Measurements from ENCODE around the gene GNAT1.

GNAT1 gene

GRCh38 chr3:50203809-50204803 lies 12.7 kb downstream of the GNAT1 start:
- peaks cover 24% of the 10 kb centered on the region for H3K4me1 Mint-ChIP-seq
- H3K36me3 Mint-ChIP-seq (ENCODE audit: low read depth) = no peaks in the 10 kb centered on the region
- H3K27me3 Mint-ChIP-seq (ENCODE audit: low read depth) = peaks cover 45% of the 10 kb centered on the region
- no peaks in the 10 kb centered on the region for H3K9me3 Mint-ChIP-seq
- peak overlapping the region; percentile 30 to 65 (median 55) for H3K4me3 Mint-ChIP-seq
- H3K27ac Mint-ChIP-seq = no peak overlapping the region
- TF ChIP-seq CTCF (IDR thresholded peaks at IDR 0.05; ENCODE audit: unreplicated experiment in 3 of 3) = no peak

GRCh38 chr3:50204804-50205412 lies 13.5 kb downstream of the GNAT1 start, which contains the start of gene SLC38A3:
TSS of gene SLC38A3 (plus strand) at chr3:50205271. CDS start at chr3:50214200, 8,929 bp downstream.
- Mint-ChIP-seq H3K9me3 (no peaks in the 10 kb centered on the region), H3K27me3 (ENCODE audit: low read depth) (peaks cover 45% of the 10 kb centered on the region), H3K36me3 (ENCODE audit: low read depth) (no peaks in the 10 kb centered on the region), H3K4me1 (peaks cover 24% of the 10 kb centered on the region), H3K27ac (no peak within 1 kb of the TSS), H3K4me3 (peak within 1 kb of the TSS; percentile 58 to 78 (median 71))
- TF ChIP-seq CTCF (IDR thresholded peaks at IDR 0.05; ENCODE audit: unreplicated experiment in 3 of 3) = no peak

GRCh38 chr3:50205413-50206276 lies 14.2 kb downstream of the GNAT1 start:
- Mint-ChIP-seq H3K27me3 (ENCODE audit: low read depth) (peaks cover 44% of the 10 kb centered on the region), H3K9me3 (no peaks in the 10 kb centered on the region), H3K27ac (no peak overlapping the region), H3K4me3 (peak overlapping the region; percentile 50 to 78 (median 71)), H3K4me1 (peaks cover 24% of the 10 kb centered on the region), H3K36me3 (ENCODE audit: low read depth) (no peaks in the 10 kb centered on the region)
- TF ChIP-seq CTCF (IDR thresholded peaks at IDR 0.05; ENCODE audit: unreplicated experiment in 3 of 3) = no peak

GRCh38 chr3:50207359-50208042 lies 16.1 kb downstream of the GNAT1 start:
- H3K4me1 Mint-ChIP-seq = peaks cover 14% of the 10 kb centered on the region
- no peaks in the 10 kb centered on the region for H3K36me3 Mint-ChIP-seq (ENCODE audit: low read depth)
- no peak overlapping the region for H3K27ac Mint-ChIP-seq
- no peaks in the 10 kb centered on the region for H3K9me3 Mint-ChIP-seq
- peaks cover 38% of the 10 kb centered on the region for H3K27me3 Mint-ChIP-seq (ENCODE audit: low read depth)
- H3K4me3 Mint-ChIP-seq = peak overlapping the region in 1 of 3 experiments; percentile 32
- TF ChIP-seq CTCF (IDR thresholded peaks at IDR 0.05; ENCODE audit: unreplicated experiment in 3 of 3) = no peak

GRCh38 chr3:50208677-50209344 lies 17.4 kb downstream of the GNAT1 start:
- H3K27me3 Mint-ChIP-seq (ENCODE audit: low read depth) = peaks cover 34% of the 10 kb centered on the region
- H3K27ac Mint-ChIP-seq = peak overlapping the region in 1 of 3 experiments; percentile 37
- no peaks in the 10 kb centered on the region for H3K9me3 Mint-ChIP-seq
- TF ChIP-seq CTCF (IDR thresholded peaks at IDR 0.05; ENCODE audit: unreplicated experiment in 3 of 3) = no peak
- peak overlapping the region in 2 of 3 experiments; percentile 5 to 34 for H3K4me3 Mint-ChIP-seq
- H3K36me3 Mint-ChIP-seq (ENCODE audit: low read depth) = no peaks in the 10 kb centered on the region
- peaks cover 6% of the 10 kb centered on the region for H3K4me1 Mint-ChIP-seq
